Kidney (tissue), 14 donors: Measurements from ENCODE around the gene RRP7A. TPM values are rescaled to one million over a fixed set of nuclear protein-coding genes. Genes with fewer than 3 reads are reported as not detected.
"Not testable (repeated sequence)": the region's sequence is repeated elsewhere in the genome, so short reads cannot be mapped to it uniquely, and the experiment has no call there.

Experiments
- DNase-seq, 5 donors: peaks; one replicate each; pipeline ENCODE4 v3.0.0-alpha.2; 2013 to 2020
- FAIRE-seq: peaks from 2 replicates; lab custom pipeline; 2012; peaks lifted over from hg19 to GRCh38; lab: Jason Lieb, UNC
- H3K27ac ChIP-seq, 2 donors: one replicate each; pipeline ENCODE4 v1.7.0; 2013; ENCODE audit warnings: low read depth in 2 of 2, low read length in 2 of 2, inconsistent platforms in 1 of 2
- H3K27me3 ChIP-seq: one replicate; pipeline ENCODE4 v1.7.1; 2013; ENCODE audit warnings: low read length, inconsistent platforms; ENCODE audit not compliant: control insufficient read depth, insufficient read depth
- H3K36me3 ChIP-seq, 3 donors: one replicate each; pipeline versions ENCODE4 v1.7.0 to v1.7.1; 2013; ENCODE audit warnings: low read length in 3 of 3, control low read depth in 1 of 3, inconsistent platforms in 1 of 3; ENCODE audit not compliant: insufficient read depth in 3 of 3, control insufficient read depth in 2 of 3
- H3K4me1 ChIP-seq, 3 donors: one replicate each; pipeline versions ENCODE4 v1.7.0 to v1.7.1; 2013; ENCODE audit warnings: low read length in 3 of 3, inconsistent platforms in 1 of 3, low read depth in 1 of 3; ENCODE audit not compliant: control insufficient read depth in 2 of 3, insufficient read depth in 2 of 3
- H3K4me3 ChIP-seq, 3 donors: one replicate each; pipeline versions ENCODE4 v1.7.0 to v1.8.1; 2013; ENCODE audit warnings: low read length in 3 of 3, control low read depth in 1 of 3, inconsistent platforms in 1 of 3
- H3K9ac ChIP-seq, 3 donors: one replicate each; pipeline versions ENCODE4 v1.7.0 to v1.7.1; 2013; ENCODE audit warnings: low read length in 3 of 3, control low read depth in 1 of 3, inconsistent platforms in 1 of 3
- H3K9me3 ChIP-seq, 3 donors: one replicate each; pipeline versions ENCODE4 v1.7.0 to v1.7.1; 2013; ENCODE audit warnings: low read length in 3 of 3, control low read depth in 1 of 3, inconsistent platforms in 1 of 3; ENCODE audit not compliant: control insufficient read depth in 2 of 3, insufficient read depth in 1 of 3
- intact Hi-C: fragments of 100-400 bp; cut with DNase I; formaldehyde crosslinking; loops from one replicate; pipeline ENCODE4 v1.11.1; 2022
- polyA plus RNA-seq: library from polyadenylated mRNA; stranded (reverse); fragments of 350-450 nt; fragmentation: Illumina TruSeq; extraction: RNeasy Lipid Tissue Mini Kit (QIAGEN cat#74804); gene quantifications from one replicate; pipeline ENCODE4 v1.2.3, GENCODE V29; 2014; ENCODE audit warnings: low read depth, low replicate concordance; ENCODE audit not compliant: insufficient read depth
- total RNA-seq: library from RNA; stranded (reverse); fragmentation: NEBNext Ultra II Directional; extraction: Animal tissue kit (Norgen Biotek cat#: 25700); gene quantifications from one replicate; pipeline ENCODE4 v1.2.1, GENCODE V29; 2021
- TF ChIP-seq, protein P1 (sequence below): IDR thresholded peaks from 3 replicates; pipeline ENCODE4 v1.5.1; 2012; ENCODE audit warnings: mild to moderate bottlenecking, moderate library complexity, borderline replicate concordance; ENCODE audit not compliant: insufficient read depth; ENCODE audit errors: extremely low read depth
- donor health status: control.
- donor health status: control.
- donor health status: control.
- donor health status: control.
- donor health status: control.
- donor health status: DM: yes; HTN: yes; CAD: no.
- donor health status: Normal renal cell carcinoma (clear cell type).

RRP7A gene
- total and polyA plus RNA-seq, 2 donors from 2014 or later, result 26.3 to 35.2 TPM

DNA sequence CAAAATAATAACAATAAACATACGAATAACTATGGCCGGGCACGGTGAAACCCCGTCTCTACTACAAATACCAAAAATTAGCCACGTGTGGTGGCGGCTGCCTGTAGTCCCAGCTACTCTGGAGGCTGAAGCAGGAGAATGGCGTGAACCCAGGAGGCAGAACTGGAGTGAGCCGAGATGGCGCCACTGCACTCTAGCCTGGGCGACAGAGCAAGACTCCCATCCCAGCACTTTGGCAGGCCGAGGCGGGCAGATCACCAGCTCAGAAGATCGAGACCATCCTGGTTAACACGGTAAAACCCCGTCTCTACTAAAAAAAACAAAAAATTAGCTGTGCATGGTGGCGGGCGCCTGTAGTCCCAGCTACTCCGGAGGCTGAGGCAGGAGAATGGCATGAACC, 17.0 kb upstream of the RRP7A start:
- H3K27me3 ChIP-seq, DNase-seq, FAIRE-seq, intact Hi-C loops, H3K36me3 ChIP-seq, H3K4me3 ChIP-seq, H3K9me3 ChIP-seq, H3K9ac ChIP-seq, H3K27ac ChIP-seq, H3K4me1 ChIP-seq: not testable (repeated sequence)

- H3K27ac ChIP-seq, result no peak overlapping the region
- no peaks in the 10 kb centered on the region for H3K4me1 ChIP-seq
- H3K4me3 ChIP-seq, result no peak overlapping the region
- DNase-seq (no peak), FAIRE-seq (no peak)
- TF ChIP-seq, protein P1, sequence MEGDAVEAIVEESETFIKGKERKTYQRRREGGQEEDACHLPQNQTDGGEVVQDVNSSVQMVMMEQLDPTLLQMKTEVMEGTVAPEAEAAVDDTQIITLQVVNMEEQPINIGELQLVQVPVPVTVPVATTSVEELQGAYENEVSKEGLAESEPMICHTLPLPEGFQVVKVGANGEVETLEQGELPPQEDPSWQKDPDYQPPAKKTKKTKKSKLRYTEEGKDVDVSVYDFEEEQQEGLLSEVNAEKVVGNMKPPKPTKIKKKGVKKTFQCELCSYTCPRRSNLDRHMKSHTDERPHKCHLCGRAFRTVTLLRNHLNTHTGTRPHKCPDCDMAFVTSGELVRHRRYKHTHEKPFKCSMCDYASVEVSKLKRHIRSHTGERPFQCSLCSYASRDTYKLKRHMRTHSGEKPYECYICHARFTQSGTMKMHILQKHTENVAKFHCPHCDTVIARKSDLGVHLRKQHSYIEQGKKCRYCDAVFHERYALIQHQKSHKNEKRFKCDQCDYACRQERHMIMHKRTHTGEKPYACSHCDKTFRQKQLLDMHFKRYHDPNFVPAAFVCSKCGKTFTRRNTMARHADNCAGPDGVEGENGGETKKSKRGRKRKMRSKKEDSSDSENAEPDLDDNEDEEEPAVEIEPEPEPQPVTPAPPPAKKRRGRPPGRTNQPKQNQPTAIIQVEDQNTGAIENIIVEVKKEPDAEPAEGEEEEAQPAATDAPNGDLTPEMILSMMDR, result no peak
- intact Hi-C loops, result no loop called here
- no peaks in the 10 kb centered on the region for H3K27me3 ChIP-seq
- H3K9ac ChIP-seq, result no peak overlapping the region
- no peaks in the 10 kb centered on the region for H3K36me3 ChIP-seq
- no peaks in the 10 kb centered on the region for H3K9me3 ChIP-seq
Observed at GRCh38 chr22:42536166-42536565, 16.6 kb upstream of the RRP7A start.

DNA sequence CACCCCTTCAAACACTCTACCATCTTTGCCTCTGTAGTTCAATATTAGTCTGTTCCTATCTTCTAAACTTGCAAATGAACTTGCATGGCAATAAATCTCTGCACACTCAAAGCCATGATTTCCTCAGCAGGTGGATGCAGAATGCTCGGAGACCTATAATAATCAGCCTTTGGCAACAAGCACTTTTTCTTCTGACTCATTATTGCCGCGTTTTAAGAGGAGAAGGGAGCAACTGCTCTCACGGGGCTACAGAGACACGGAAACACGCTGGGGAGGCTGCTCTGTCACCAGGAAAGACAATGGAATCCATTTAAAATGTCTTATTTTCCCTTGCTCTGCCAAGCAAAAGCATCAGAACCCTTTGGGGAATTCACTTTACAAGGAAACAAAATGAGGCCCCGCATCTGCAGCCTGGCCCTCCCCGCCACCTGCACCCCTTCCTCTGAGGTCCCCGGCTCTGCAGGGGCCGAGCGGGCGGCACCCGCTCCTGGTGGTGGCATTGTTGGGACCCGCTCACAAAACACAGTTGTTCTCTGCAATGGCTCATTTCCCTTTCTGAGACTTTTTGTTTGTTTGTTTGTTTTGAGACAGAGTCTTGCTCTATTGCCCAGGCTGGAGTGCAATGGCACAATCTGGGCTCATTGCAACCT, 15.6 kb upstream of the RRP7A start:
- H3K9me3 ChIP-seq, H3K9ac ChIP-seq, H3K4me1 ChIP-seq, FAIRE-seq, H3K27me3 ChIP-seq, H3K36me3 ChIP-seq, H3K4me3 ChIP-seq, intact Hi-C loops, DNase-seq, H3K27ac ChIP-seq: not testable (repeated sequence)

DNA sequence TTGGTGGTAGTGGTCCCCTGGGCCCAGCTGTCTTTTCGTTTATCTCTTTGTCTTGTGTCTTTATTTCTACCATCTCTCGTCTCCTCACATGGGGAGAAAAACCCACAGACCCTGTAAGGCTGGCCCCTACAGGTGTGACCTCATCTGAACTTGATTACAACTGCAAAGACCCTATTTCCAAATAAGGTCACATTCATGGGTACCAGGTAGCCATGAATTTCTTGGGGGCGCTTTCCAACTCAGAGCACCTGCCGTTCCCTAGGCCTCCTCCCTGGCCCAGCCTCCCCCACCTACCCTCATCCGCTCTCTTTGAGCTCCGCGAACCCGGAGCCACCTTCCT, 14.0 kb upstream of the RRP7A start:
- H3K36me3 ChIP-seq, result no peaks in the 10 kb centered on the region
- FAIRE-seq (no peak), DNase-seq (no peak)
- H3K9ac ChIP-seq, result no peak overlapping the region
- no peaks in the 10 kb centered on the region for H3K9me3 ChIP-seq
- no peak overlapping the region for H3K4me3 ChIP-seq
- H3K4me1 ChIP-seq, result no peaks in the 10 kb centered on the region
- H3K27ac ChIP-seq, result no peak overlapping the region
- TF ChIP-seq, protein P1, result no peak
- no peaks in the 10 kb centered on the region for H3K27me3 ChIP-seq
- intact Hi-C loops, result no loop called here

DNA sequence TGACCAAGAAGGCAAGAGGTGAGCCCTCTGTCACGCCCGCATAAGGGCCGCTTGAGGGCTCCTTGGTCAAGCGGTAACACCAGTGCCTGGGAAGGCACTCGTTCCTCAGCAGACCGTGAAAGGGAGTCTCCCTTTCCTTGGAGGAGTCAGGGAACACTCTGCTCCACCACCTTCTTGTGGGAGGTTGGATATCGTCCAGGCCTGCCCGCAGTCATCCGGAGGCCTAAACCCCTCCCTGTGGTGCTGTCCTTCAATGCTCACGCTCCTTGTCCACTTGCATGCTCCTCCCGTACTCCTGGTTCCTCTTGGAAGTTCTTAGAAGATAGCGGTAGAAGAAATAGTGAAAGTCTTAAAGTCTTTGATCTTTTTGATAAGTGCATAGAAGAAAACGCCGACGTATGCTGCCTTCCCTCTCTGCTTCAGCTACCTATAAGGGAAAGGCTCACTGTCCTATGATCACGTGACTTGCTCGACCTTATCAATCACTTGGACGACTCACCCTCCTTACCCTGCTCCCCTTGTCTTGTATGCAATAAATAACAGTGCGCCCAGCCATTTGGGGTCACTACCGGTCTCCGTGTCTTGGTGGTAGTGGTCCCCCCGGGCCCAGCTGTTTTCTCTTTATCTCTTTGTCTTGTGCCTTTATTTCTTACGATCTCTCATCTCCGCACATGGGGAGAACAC, 11.9 kb upstream of the RRP7A start:
- H3K27ac ChIP-seq, DNase-seq: not testable (repeated sequence)

GRCh38 chr22:42529435-42529834, 9.8 kb upstream of the RRP7A start:
- FAIRE-seq, H3K9ac ChIP-seq, intact Hi-C loops, H3K27me3 ChIP-seq, H3K4me3 ChIP-seq, H3K27ac ChIP-seq, DNase-seq, H3K9me3 ChIP-seq, H3K4me1 ChIP-seq, H3K36me3 ChIP-seq: not testable (repeated sequence)

More for the DNA sequence above, 11.9 kb upstream of the RRP7A start:
- H3K9ac ChIP-seq, FAIRE-seq, H3K4me1 ChIP-seq, H3K36me3 ChIP-seq, H3K4me3 ChIP-seq, intact Hi-C loops, H3K9me3 ChIP-seq, H3K27me3 ChIP-seq: not testable (repeated sequence)
